H9 (cell line): ENCODE measurements around the gene DUSP5. TPM values are rescaled to one million over a fixed set of nuclear protein-coding genes. Genes with fewer than 3 reads are reported as not detected.

Experiments used
- DNase-seq: peaks from one replicate; pipeline ENCODE4 v3.0.0-alpha.2; 2017
- H2AFZ ChIP-seq: one replicate; pipeline ENCODE4 v1.6.1; 2013; ENCODE audit warnings: mild to moderate bottlenecking, low read length, control low read depth, moderate library complexity
- H2AK5ac ChIP-seq: 2 replicates; pipeline ENCODE4 v1.6.1; 2013; ENCODE audit warnings: low read length, control low read depth, mixed read lengths; ENCODE audit not compliant: insufficient read length
- H2BK120ac ChIP-seq: one replicate; pipeline ENCODE4 v1.6.1; 2013; ENCODE audit warnings: low read depth, mild to moderate bottlenecking, low read length, control low read depth, inconsistent platforms; ENCODE audit not compliant: poor library complexity, severe bottlenecking
- H2BK12ac ChIP-seq: 2 replicates; pipeline ENCODE4 v1.6.1; 2013; ENCODE audit warnings: low read length, control low read depth, mixed read lengths, low read depth; ENCODE audit not compliant: insufficient read length
- H2BK15ac ChIP-seq: 2 replicates; pipeline ENCODE4 v1.6.1; 2013; ENCODE audit warnings: low read depth, low read length, control low read depth
- H2BK20ac ChIP-seq: one replicate; pipeline ENCODE4 v1.6.1; 2013; ENCODE audit warnings: low read depth, mild to moderate bottlenecking, low read length, control low read depth, inconsistent platforms; ENCODE audit not compliant: poor library complexity, severe bottlenecking
- H2BK5ac ChIP-seq: 2 replicates; pipeline ENCODE4 v1.6.1; 2013; ENCODE audit warnings: low read length, control low read depth, mixed read lengths; ENCODE audit not compliant: insufficient read length
- H3K14ac ChIP-seq: 2 replicates; pipeline ENCODE4 v1.6.1; 2013; ENCODE audit warnings: low read length, control low read depth; ENCODE audit not compliant: insufficient read depth
- H3K18ac ChIP-seq: 2 replicates; pipeline ENCODE4 v1.6.1; 2013; ENCODE audit warnings: low read depth, mild to moderate bottlenecking, mixed read lengths, low read length, control low read depth; ENCODE audit not compliant: insufficient read length
- H3K23ac ChIP-seq: 2 replicates; pipeline ENCODE4 v1.6.1; 2013; ENCODE audit warnings: low read length, control low read depth, mixed read lengths, low read depth; ENCODE audit not compliant: insufficient read length
- H3K23me2 ChIP-seq: 2 replicates; pipeline ENCODE4 v1.6.1; 2013; ENCODE audit warnings: low read depth, mild to moderate bottlenecking, mixed read lengths, low read length, control low read depth; ENCODE audit not compliant: insufficient read length, poor library complexity, severe bottlenecking
- H3K27ac ChIP-seq: 2 replicates; pipeline ENCODE4 v1.5.1; 2013; ENCODE audit warnings: low read length, control low read depth, mixed read lengths, low read depth; ENCODE audit not compliant: insufficient read length
- H3K27me3 ChIP-seq: 2 replicates; pipeline ENCODE4 v1.6.1; 2013; ENCODE audit warnings: low read length, control low read depth, inconsistent platforms; ENCODE audit not compliant: insufficient read depth
- H3K4ac ChIP-seq: 2 replicates; pipeline ENCODE4 v1.6.1; 2013; ENCODE audit warnings: low read depth, mild to moderate bottlenecking, control low read depth, inconsistent platforms, low read length, moderate library complexity
- H3K4me1 ChIP-seq: 2 replicates; pipeline ENCODE4 v1.6.1; 2013; ENCODE audit warnings: low read length, control low read depth, inconsistent platforms; ENCODE audit not compliant: insufficient read depth
- H3K4me2 ChIP-seq: 2 replicates; pipeline ENCODE4 v1.6.1; 2013; ENCODE audit warnings: low read length, control low read depth, mixed read lengths; ENCODE audit not compliant: insufficient read length, insufficient read depth
- H3K56ac ChIP-seq: 2 replicates; pipeline ENCODE4 v1.6.1; 2013; ENCODE audit warnings: low read depth, mild to moderate bottlenecking, mixed read lengths, low read length, control low read depth; ENCODE audit not compliant: insufficient read length
- H3K79me1 ChIP-seq: 2 replicates; pipeline ENCODE4 v1.6.1; 2013; ENCODE audit warnings: low read depth, mild to moderate bottlenecking, moderate library complexity, low read length, control low read depth, inconsistent platforms; ENCODE audit not compliant: insufficient read depth, poor library complexity, severe bottlenecking
- H3K79me2 ChIP-seq: 2 replicates; pipeline ENCODE4 v1.6.1; 2013; ENCODE audit warnings: low read length, control low read depth, inconsistent platforms; ENCODE audit not compliant: insufficient read depth
- H3K9ac ChIP-seq: 2 replicates; pipeline ENCODE4 v1.6.1; 2013; ENCODE audit warnings: low read length, control low read depth, mixed read lengths; ENCODE audit not compliant: insufficient read length; ENCODE audit errors: extremely low read depth
- H3K9me3 ChIP-seq: one replicate; pipeline ENCODE4 v1.6.1; 2013; ENCODE audit warnings: low read depth, low read length, inconsistent platforms; ENCODE audit not compliant: control insufficient read depth
- H3T11ph ChIP-seq: one replicate; pipeline ENCODE4 v1.6.1; 2013; ENCODE audit warnings: mild to moderate bottlenecking, low read length, control low read depth, inconsistent platforms
- H4K20me1 ChIP-seq: one replicate; pipeline ENCODE4 v1.6.1; 2013; ENCODE audit not compliant: control insufficient read depth, insufficient read length, insufficient read depth
- H4K5ac ChIP-seq: 2 replicates; pipeline ENCODE4 v1.6.1; 2013; ENCODE audit warnings: low read depth, mild to moderate bottlenecking, mixed read lengths, low read length, control low read depth; ENCODE audit not compliant: insufficient read length
- H4K8ac ChIP-seq: replicated peaks from 2 replicates; pipeline ENCODE4 v1.6.1; 2013; ENCODE audit warnings: low read length, control low read depth, mixed read lengths, low read depth; ENCODE audit not compliant: insufficient read length
- H4K91ac ChIP-seq: 2 replicates; pipeline ENCODE4 v1.6.1; 2013; ENCODE audit warnings: low read depth, mild to moderate bottlenecking, moderate library complexity, mixed read lengths, low read length, control low read depth; ENCODE audit not compliant: insufficient read length
- H3K27ac Mint-ChIP-seq, 3 experiments: 2 replicates in 2 of 3; 3 replicates in 1 of 3; pipeline ENCODE4 v1.8.0; 2020 to 2021; ENCODE audit warnings: mixed read lengths in 3 of 3, mild to moderate bottlenecking in 1 of 3, moderate library complexity in 1 of 3
- H3K27me3 Mint-ChIP-seq: 2 replicates; pipeline ENCODE4 v1.8.0; 2021; ENCODE audit warnings: low read depth, mild to moderate bottlenecking, moderate library complexity, mixed read lengths
- H3K36me3 Mint-ChIP-seq, 3 experiments: 2 replicates in 2 of 3; 3 replicates in 1 of 3; pipeline ENCODE4 v1.8.0; 2020 to 2021; ENCODE audit warnings: low read depth in 3 of 3, mixed read lengths in 3 of 3; ENCODE audit not compliant: insufficient read depth in 1 of 3
- H3K4me1 Mint-ChIP-seq, 2 experiments: 2 replicates each; pipeline ENCODE4 v1.8.0; 2020; ENCODE audit warnings: mixed read lengths in 2 of 2
- H3K4me3 Mint-ChIP-seq, 2 experiments: 2 replicates in 1 of 2; 3 replicates in 1 of 2; pipeline ENCODE4 v1.8.0; 2020 to 2021; ENCODE audit warnings: mild to moderate bottlenecking in 2 of 2, mixed read lengths in 2 of 2, moderate library complexity in 1 of 2
- H3K9me3 Mint-ChIP-seq, 2 experiments: 2 replicates in 1 of 2; 3 replicates in 1 of 2; pipeline ENCODE4 v1.8.0; 2020; ENCODE audit warnings: mild to moderate bottlenecking in 2 of 2, mixed read lengths in 2 of 2, moderate library complexity in 1 of 2
- WGBS: extraction: QIAGEN DNeasy Blood & Tissue Kit; methylation state at CpG from one replicate; pipeline ENCODE4 v1.1.7; 2013; ENCODE audit warnings: missing lambda C conversion rate, low lambda C conversion rate, mixed read lengths; ENCODE audit not compliant: insufficient read length; ENCODE audit errors: extremely low coverage; 5-methylcytosine and 5-hydroxymethylcytosine counted together
- total RNA-seq: library from RNA; stranded (reverse); gene quantifications from 2 replicates; pipeline ENCODE4 v1.2.1, GENCODE V29; 2021
- TF ChIP-seq, protein P1 (sequence below): fragments of 200-600 bp; sonication (generic); conservative IDR thresholded peaks from 3 replicates; pipeline ENCODE4 v1.8.0; 2021; ENCODE audit warnings: antibody characterized with exemption, mild to moderate bottlenecking

DUSP5 gene
- total RNA-seq, 1 experiment from 2014 or later: 29.3 TPM

DNA sequence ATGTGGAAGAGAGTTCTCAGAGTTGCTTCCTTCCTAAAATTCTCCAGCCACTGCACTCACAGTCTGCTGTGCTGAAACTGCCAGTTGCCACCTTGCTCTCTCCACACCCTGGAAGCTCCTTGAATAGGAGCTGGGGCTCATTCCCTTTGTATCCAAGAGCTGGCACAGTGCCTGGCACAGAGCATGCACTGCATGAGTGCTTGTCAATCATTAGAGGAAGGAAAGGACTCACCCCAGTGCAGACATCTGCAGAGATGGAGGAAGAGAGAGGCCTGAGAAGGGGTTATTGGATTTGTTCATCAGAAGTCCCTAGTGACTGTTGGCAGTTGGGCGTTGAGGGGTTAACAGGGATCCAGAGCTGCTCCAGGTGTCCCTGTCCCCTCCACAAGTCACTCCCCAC, 41.7 kb upstream of the DUSP5 start:
- H3K27me3 ChIP-seq: no peaks in the 10 kb centered on the region
- Mint-ChIP-seq H3K27me3 (peaks cover 2% of the 10 kb centered on the region), H3K36me3 (no peaks in the 10 kb centered on the region), H3K4me3 (no peak overlapping the region), H3K27ac (no peak overlapping the region; a peak in 1 of 7 replicates), H3K9me3 (no peaks in the 10 kb centered on the region; a peak in 1 of 5 replicates), H3K4me1 (peaks cover 3 to 7% of the 10 kb centered on the region in 2 experiments; a peak in 2 of 4 replicates)
- no peak overlapping the region for H3K9ac ChIP-seq
- H3K4me1 ChIP-seq: no peaks in the 10 kb centered on the region
- no peaks in the 10 kb centered on the region for H4K20me1 ChIP-seq
- H2BK20ac ChIP-seq: no peak overlapping the region
- H3K27ac ChIP-seq: no peak overlapping the region
- H3T11ph ChIP-seq: no peak overlapping the region
- H2BK120ac ChIP-seq: no peak overlapping the region
- TF ChIP-seq, protein P1, sequence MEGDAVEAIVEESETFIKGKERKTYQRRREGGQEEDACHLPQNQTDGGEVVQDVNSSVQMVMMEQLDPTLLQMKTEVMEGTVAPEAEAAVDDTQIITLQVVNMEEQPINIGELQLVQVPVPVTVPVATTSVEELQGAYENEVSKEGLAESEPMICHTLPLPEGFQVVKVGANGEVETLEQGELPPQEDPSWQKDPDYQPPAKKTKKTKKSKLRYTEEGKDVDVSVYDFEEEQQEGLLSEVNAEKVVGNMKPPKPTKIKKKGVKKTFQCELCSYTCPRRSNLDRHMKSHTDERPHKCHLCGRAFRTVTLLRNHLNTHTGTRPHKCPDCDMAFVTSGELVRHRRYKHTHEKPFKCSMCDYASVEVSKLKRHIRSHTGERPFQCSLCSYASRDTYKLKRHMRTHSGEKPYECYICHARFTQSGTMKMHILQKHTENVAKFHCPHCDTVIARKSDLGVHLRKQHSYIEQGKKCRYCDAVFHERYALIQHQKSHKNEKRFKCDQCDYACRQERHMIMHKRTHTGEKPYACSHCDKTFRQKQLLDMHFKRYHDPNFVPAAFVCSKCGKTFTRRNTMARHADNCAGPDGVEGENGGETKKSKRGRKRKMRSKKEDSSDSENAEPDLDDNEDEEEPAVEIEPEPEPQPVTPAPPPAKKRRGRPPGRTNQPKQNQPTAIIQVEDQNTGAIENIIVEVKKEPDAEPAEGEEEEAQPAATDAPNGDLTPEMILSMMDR: no peak
- no peak overlapping the region for H3K56ac ChIP-seq
- no peak overlapping the region for H3K4me2 ChIP-seq
- H3K23ac ChIP-seq: no peak overlapping the region
- no peak overlapping the region for H3K18ac ChIP-seq
- H2BK15ac ChIP-seq: no peak overlapping the region
- no peak overlapping the region for H2AFZ ChIP-seq
- no peak overlapping the region for H2BK12ac ChIP-seq
- no peak for DNase-seq
- no peak overlapping the region for H2AK5ac ChIP-seq
- H3K23me2 ChIP-seq: no peaks in the 10 kb centered on the region
- H2BK5ac ChIP-seq: no peak overlapping the region
- H4K91ac ChIP-seq: no peak overlapping the region
- H3K14ac ChIP-seq: no peak overlapping the region
- no peaks in the 10 kb centered on the region for H3K79me2 ChIP-seq
- no peak overlapping the region for H4K5ac ChIP-seq
- H3K9me3 ChIP-seq: no peaks in the 10 kb centered on the region
- no peak overlapping the region for H3K4ac ChIP-seq
- no peak overlapping the region for H4K8ac ChIP-seq
- no peaks in the 10 kb centered on the region for H3K79me1 ChIP-seq
- no CpG with 5 or more reads among the region's 1 CpG for WGBS
